Skin epidermis (tissue), 12 donors: ENCODE data around the gene GANAB.
A peak's percentile ranks its signal among the peaks of the same experiment; 100 is the strongest.
"Not testable (repeated sequence)": the region's sequence is repeated elsewhere in the genome, so short reads cannot be mapped to it uniquely, and the experiment has no call there.

Source experiments
- H3K27ac ChIP-seq, 21 experiments: fragments of 200-600 bp; sonication (generic) in 11 of 21; one replicate each; pipeline ENCODE4 v1.5.0; 2020; ENCODE audit warnings: mild to moderate bottlenecking in 3 of 21, inconsistent platforms in 2 of 21, moderate library complexity in 2 of 21
- H3K4me3 ChIP-seq, 7 experiments: fragments of 200-600 bp; sonication (generic) in 2 of 7; one replicate each; pipeline ENCODE4 v1.5.0; 2020; ENCODE audit warnings: inconsistent platforms in 2 of 7, mild to moderate bottlenecking in 2 of 7, moderate library complexity in 1 of 7

Gene GANAB

GRCh38 chr11:62671236-62671607 is 24.8 kb upstream of the GANAB start:
- Histone ChIP-seq H3K4me3 (peak overlapping the region; percentile 47 to 85 (median 74)), H3K27ac (peak overlapping the region in 20 of 21 experiments; percentile 78 to 98 (median 89))

GRCh38 chr11:62669420-62670161 is 23.2 kb upstream of the GANAB start:
- H3K27ac ChIP-seq, result peak overlapping the region in 6 of 21 experiments; percentile 30 to 94 (median 82)
- no peak overlapping the region for H3K4me3 ChIP-seq

- peak overlapping the region in 4 of 21 experiments; percentile 0 to 84 (median 10) for H3K27ac ChIP-seq
- H3K4me3 ChIP-seq, result no peak overlapping the region
Observed at GRCh38 chr11:62667460-62667859, 21.0 kb upstream of the GANAB start.

- Histone ChIP-seq H3K4me3 (peak overlapping the region; percentile 56 to 90 (median 86)), H3K27ac (peak overlapping the region; percentile 40 to 98 (median 90))
Observed at GRCh38 chr11:62666259-62666926, 20.0 kb upstream of the GANAB start.

- peak overlapping the region; percentile 56 to 90 (median 86) for H3K4me3 ChIP-seq
- H3K27ac ChIP-seq, result peak overlapping the region; percentile 40 to 98 (median 90)
Observed at GRCh38 chr11:62665599-62666258, 19.3 kb upstream of the GANAB start.

- peak within 1 kb of the TSS; percentile 54 to 98 (median 90) for H3K27ac ChIP-seq
Observed at GRCh38 chr11:62665075-62665598, 18.7 kb upstream of the GANAB start, which contains the start of the genes C11orf98 and CSKMT. Gene C11orf98 (minus strand): TSS chr11:62665210. CDS start chr11:62665169, 41 bp downstream. Gene CSKMT (plus strand): TSS chr11:62665312. CDS start chr11:62665880, 568 bp downstream.

GRCh38 chr11:62664405-62665074 is 18.1 kb upstream of the GANAB start:
- Histone ChIP-seq H3K4me3 (peak overlapping the region; percentile 56 to 90 (median 86)), H3K27ac (peak overlapping the region; percentile 54 to 98 (median 90))

More at GRCh38 chr11:62665075-62665598, 18.7 kb upstream of the GANAB start, which contains the start of the genes C11orf98 and CSKMT:
- H3K4me3 ChIP-seq, result peak within 1 kb of the TSS; percentile 56 to 90 (median 86)

- Histone ChIP-seq H3K4me3 (no peak overlapping the region), H3K27ac (no peak overlapping the region)
Observed at GRCh38 chr11:62656796-62657429, 10.5 kb upstream of the GANAB start.

GRCh38 chr11:62654297-62654696 is 7.9 kb upstream of the GANAB start:
- no peak overlapping the region for H3K27ac ChIP-seq
- no peak overlapping the region for H3K4me3 ChIP-seq

- peak overlapping the region; percentile 72 to 98 (median 93) for H3K27ac ChIP-seq
- H3K4me3 ChIP-seq, result peak overlapping the region; percentile 78 to 95 (median 84)
Observed at GRCh38 chr11:62652161-62653006, 6.0 kb upstream of the GANAB start.

- not testable (repeated sequence) for H3K27ac ChIP-seq, H3K4me3 ChIP-seq
Observed at GRCh38 chr11:62650283-62650682, 3.9 kb upstream of the GANAB start.

- no peak overlapping the region for H3K4me3 ChIP-seq
- no peak overlapping the region for H3K27ac ChIP-seq
Observed at GRCh38 chr11:62649486-62649885, 3.1 kb upstream of the GANAB start.

GRCh38 chr11:62648967-62649364 is 2.6 kb upstream of the GANAB start:
- no peak overlapping the region for H3K27ac ChIP-seq
- no peak overlapping the region for H3K4me3 ChIP-seq

GRCh38 chr11:62648185-62648966 is 2.0 kb upstream of the GANAB start:
- H3K27ac ChIP-seq, result no peak overlapping the region
- H3K4me3 ChIP-seq, result no peak overlapping the region

GRCh38 chr11:62647609-62648005 is 1.2 kb upstream of the GANAB start:
- Histone ChIP-seq H3K27ac (peak overlapping the region in 2 of 21 experiments; percentile 40 to 96), H3K4me3 (no peak overlapping the region)

GRCh38 chr11:62646825-62647608 is 604 bp upstream of the GANAB start:
- H3K4me3 ChIP-seq, result peak overlapping the region in 4 of 7 experiments; percentile 86 to 97 (median 93)

GRCh38 chr11:62645671-62645945 is 805 bp downstream of the GANAB start:
- H3K4me3 ChIP-seq, result peak overlapping the region; percentile 86 to 99 (median 97)

More at GRCh38 chr11:62646825-62647608, 604 bp upstream of the GANAB start:
- peak overlapping the region in 11 of 21 experiments; percentile 1 to 97 (median 51) for H3K27ac ChIP-seq

More at GRCh38 chr11:62645671-62645945, 805 bp downstream of the GANAB start:
- H3K27ac ChIP-seq, result peak overlapping the region in 20 of 21 experiments; percentile 82 to 98 (median 96)
